ENCODE measurements around the gene TGFB3. TPM values are rescaled to one million over a fixed set of nuclear protein-coding genes. Genes with fewer than 3 reads are reported as not detected.

TGFB3 gene
- total RNA-seq, 1 experiment from 2014 or later, result 1.6 TPM

- Histone ChIP-seq H3K4me1 (ENCODE audit: control insufficient read depth in 1 of 2, insufficient read depth in 2 of 2, low read length in 2 of 2) (peaks cover 2 to 11% of the 10 kb centered on the region in 2 experiments; a peak in 1 of 4 replicates), H3K27ac (ENCODE audit: low read depth, low read length) (no peak overlapping the region), H3K79me2 (ENCODE audit: insufficient read depth, low read length) (0 out of 2 replicates have a peak, but pooled peaks cover 2% of the 10 kb centered on the region), H4K20me1 (ENCODE audit: insufficient read depth) (no peaks in the 10 kb centered on the region), H3K4me3 (replicated peaks in 1 of 2; ENCODE audit: low read depth in 1 of 2, low read length in 2 of 2) (no peak overlapping the region), H3K9me2 (ENCODE audit: insufficient read depth) (no peaks in the 10 kb centered on the region), H3K4me2 (ENCODE audit: low read length) (no peak overlapping the region), H3K36me3 (ENCODE audit: control insufficient read depth in 1 of 2, insufficient read depth in 2 of 2, low read length in 2 of 2) (peaks cover 0 to 5% of the 10 kb centered on the region in 2 experiments; a peak in 2 of 4 replicates), H2AFZ (ENCODE audit: low read depth, low read length, poor library complexity, severe bottlenecking) (no peak overlapping the region), H3K27me3 (ENCODE audit: insufficient read depth, low read length) (no peaks in the 10 kb centered on the region), H3K9me3 (ENCODE audit: control insufficient read depth in 1 of 2, insufficient read depth in 1 of 2, low read depth in 1 of 2, low read length in 2 of 2) (no peaks in the 10 kb centered on the region), H3K9ac (ENCODE audit: low read length) (no peak overlapping the region)
- ChIA-PET CTCF (no interaction called here), POLR2A (no interaction called here), RAD21 (ENCODE audit: low non-redundant PET in 1 of 2, low total read pairs in 2 of 2, uncharacterized antibody in 2 of 2, unreplicated experiment in 2 of 2) (no interaction called here)
- no peak for ATAC-seq
- no peak for DNase-seq (ENCODE audit: low read depth, low spot score)
- no peak for TF ChIP-seq POLR2A (IDR thresholded peaks at IDR 0.05; ENCODE audit: borderline replicate concordance, extremely low read depth, insufficient read depth, insufficient read length)
- intact Hi-C loops (cut with micrococcal nuclease), result loop anchor here (5.0 kb wide), 2 partner anchors 398 to 658 kb away; no protein-coding TSS in a partner anchor
- no TSS peak for BruUV-seq (replicated peaks)
These were observed 7.3 kb upstream of the TGFB3 start for GRCh38 chr14:75989134-75989533.

GRCh38 chr14:75987201-75987970 is 5.6 kb upstream of the TGFB3 start:
- no peaks in the 10 kb centered on the region for H3K9me3 ChIP-seq (ENCODE audit: control insufficient read depth in 1 of 2, insufficient read depth in 1 of 2, low read depth in 1 of 2, low read length in 2 of 2)

More at GRCh38 chr14:75987201-75987970, 5.6 kb upstream of the TGFB3 start:
- intact Hi-C loops (cut with micrococcal nuclease), result loop anchor here (5.0 kb wide), 2 partner anchors 400 to 660 kb away; no protein-coding TSS in a partner anchor
- no TSS peak for BruUV-seq (replicated peaks)
- H3K27ac ChIP-seq (ENCODE audit: low read depth, low read length), result no peak overlapping the region
- CTCF ChIA-PET, result interaction anchor here (7.2 kb wide), 1 partner anchor 277 kb away, joined by 176 read pairs; no protein-coding TSS in a partner anchor
- H4K20me1 ChIP-seq (ENCODE audit: insufficient read depth), result no peaks in the 10 kb centered on the region
- RAD21 ChIA-PET (ENCODE audit: low non-redundant PET in 1 of 2, low total read pairs in 2 of 2, uncharacterized antibody in 2 of 2, unreplicated experiment in 2 of 2), result no interaction called here
- H3K27me3 ChIP-seq (ENCODE audit: insufficient read depth, low read length), result no peaks in the 10 kb centered on the region
- DNase-seq (ENCODE audit: low read depth, low spot score), result no peak
- peaks cover 0 to 5% of the 10 kb centered on the region in 2 experiments; a peak in 2 of 4 replicates for H3K36me3 ChIP-seq (ENCODE audit: control insufficient read depth in 1 of 2, insufficient read depth in 2 of 2, low read length in 2 of 2)
- H3K4me3 ChIP-seq (replicated peaks in 1 of 2; ENCODE audit: low read depth in 1 of 2, low read length in 2 of 2), result no peak overlapping the region
- POLR2A ChIA-PET, result no interaction called here
- 0 out of 2 replicates have a peak, but pooled peaks cover 2% of the 10 kb centered on the region for H3K79me2 ChIP-seq (ENCODE audit: insufficient read depth, low read length)
- ATAC-seq, result no peak
- H3K9ac ChIP-seq (ENCODE audit: low read length), result no peak overlapping the region
- no peak for TF ChIP-seq ATF3 (IDR thresholded peaks at IDR 0.05)
- TF ChIP-seq JUND (IDR thresholded peaks at IDR 0.05), result no peak
- no peak for TF ChIP-seq SRF (IDR thresholded peaks at IDR 0.05; ENCODE audit: low read depth)
- no peak for TF ChIP-seq MAX (IDR thresholded peaks at IDR 0.05)
- no peak for TF ChIP-seq CEBPB (IDR thresholded peaks at IDR 0.05; ENCODE audit: low read depth)
- no peak for TF ChIP-seq CBX3 (IDR thresholded peaks at IDR 0.05; ENCODE audit: low read depth)
- TF ChIP-seq RAD21 (IDR thresholded peaks at IDR 0.05; ENCODE audit: low read depth), result no peak
- TF ChIP-seq FOSL1 (IDR thresholded peaks at IDR 0.05; ENCODE audit: low read depth), result no peak
- no peak for TF ChIP-seq EZH2 (IDR thresholded peaks at IDR 0.05)
- no peak for TF ChIP-seq YY1 (IDR thresholded peaks at IDR 0.05; ENCODE audit: extremely low read depth, insufficient replicate concordance, low read depth, low read length)
- TF ChIP-seq POLR2AphosphoS5 (IDR thresholded peaks at IDR 0.05; ENCODE audit: low read depth, low read length), result no peak
- no peak for TF ChIP-seq CTCF (IDR thresholded peaks at IDR 0.05 in 2 of 3, conservative IDR thresholded peaks at IDR 0.05 in 1 of 3; ENCODE audit: borderline replicate concordance in 1 of 3, insufficient read depth in 1 of 3, low read depth in 2 of 3, low read length in 2 of 3)
- H3K4me1 ChIP-seq (ENCODE audit: control insufficient read depth in 1 of 2, insufficient read depth in 2 of 2, low read length in 2 of 2), result peaks cover 7 to 16% of the 10 kb centered on the region in 2 experiments; a peak in 3 of 4 replicates
- H2AFZ ChIP-seq (ENCODE audit: low read depth, low read length, poor library complexity, severe bottlenecking), result no peak overlapping the region
- no peaks in the 10 kb centered on the region for H3K9me2 ChIP-seq (ENCODE audit: insufficient read depth)
- H3K4me2 ChIP-seq (ENCODE audit: low read length), result no peak overlapping the region
